AG10803 (cell line): Measurements from ENCODE around the gene MPO.

Experiments
- DNase-seq: peaks from one replicate; pipeline ENCODE4 v3.0.0; 2010; ENCODE audit warnings: low read depth
- H3K4me3 ChIP-seq: 2 replicates; pipeline ENCODE4 v1.5.1; 2011; ENCODE audit warnings: mild to moderate bottlenecking, low read length, control low read depth
- TF ChIP-seq, protein P1 (sequence below): conservative IDR thresholded peaks from 2 replicates; pipeline ENCODE4 v1.5.1; 2011; ENCODE audit warnings: mild to moderate bottlenecking, low read length, control low read depth, inconsistent platforms

MPO gene

DNA sequence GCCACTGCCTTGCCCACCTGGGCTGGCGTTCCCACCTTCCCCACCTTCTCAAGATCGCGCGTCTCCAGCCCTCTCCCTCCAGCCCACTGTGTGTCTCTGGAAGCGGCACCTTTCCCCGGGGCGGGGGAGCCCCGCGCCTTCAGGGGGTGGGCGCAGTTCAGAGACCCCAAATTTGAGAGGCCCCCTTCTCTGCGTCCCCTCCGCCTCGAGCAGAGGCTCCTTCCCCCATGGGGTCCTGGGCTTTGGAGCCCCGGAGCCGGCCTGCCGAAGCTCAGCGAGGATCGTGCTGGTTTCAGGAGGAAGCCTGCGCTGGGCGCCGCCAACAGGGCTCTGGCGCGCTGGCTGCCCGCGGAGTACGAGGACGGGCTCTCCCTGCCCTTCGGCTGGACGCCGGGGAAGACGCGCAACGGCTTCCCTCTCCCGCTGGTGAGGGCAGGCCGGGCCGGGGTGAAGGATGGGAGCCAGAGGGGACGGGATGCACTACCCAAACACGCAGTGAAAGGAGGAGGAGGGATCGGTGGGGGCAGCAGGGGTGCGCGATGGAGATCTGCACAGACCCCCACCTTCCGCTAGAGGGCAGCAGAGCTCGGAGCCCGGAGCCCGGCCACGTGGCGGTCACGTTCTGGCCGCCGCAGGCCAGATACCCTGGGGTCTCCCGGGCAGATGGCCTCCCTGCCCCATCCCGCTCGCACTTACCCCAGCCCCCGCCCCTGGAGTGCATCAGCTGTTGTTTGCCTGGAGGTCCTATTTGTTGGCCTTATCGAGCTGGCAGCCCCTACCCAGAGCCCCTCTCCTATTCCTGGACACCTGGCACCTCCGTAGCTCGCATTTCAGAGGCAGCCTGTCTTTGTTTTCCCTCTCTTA lies 31.2 kb downstream of the MPO start:
- TF ChIP-seq, protein P1, sequence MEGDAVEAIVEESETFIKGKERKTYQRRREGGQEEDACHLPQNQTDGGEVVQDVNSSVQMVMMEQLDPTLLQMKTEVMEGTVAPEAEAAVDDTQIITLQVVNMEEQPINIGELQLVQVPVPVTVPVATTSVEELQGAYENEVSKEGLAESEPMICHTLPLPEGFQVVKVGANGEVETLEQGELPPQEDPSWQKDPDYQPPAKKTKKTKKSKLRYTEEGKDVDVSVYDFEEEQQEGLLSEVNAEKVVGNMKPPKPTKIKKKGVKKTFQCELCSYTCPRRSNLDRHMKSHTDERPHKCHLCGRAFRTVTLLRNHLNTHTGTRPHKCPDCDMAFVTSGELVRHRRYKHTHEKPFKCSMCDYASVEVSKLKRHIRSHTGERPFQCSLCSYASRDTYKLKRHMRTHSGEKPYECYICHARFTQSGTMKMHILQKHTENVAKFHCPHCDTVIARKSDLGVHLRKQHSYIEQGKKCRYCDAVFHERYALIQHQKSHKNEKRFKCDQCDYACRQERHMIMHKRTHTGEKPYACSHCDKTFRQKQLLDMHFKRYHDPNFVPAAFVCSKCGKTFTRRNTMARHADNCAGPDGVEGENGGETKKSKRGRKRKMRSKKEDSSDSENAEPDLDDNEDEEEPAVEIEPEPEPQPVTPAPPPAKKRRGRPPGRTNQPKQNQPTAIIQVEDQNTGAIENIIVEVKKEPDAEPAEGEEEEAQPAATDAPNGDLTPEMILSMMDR: peak; percentile 79
- DNase-seq: peak; percentile 44
- peak overlapping the region; percentile 61 for H3K4me3 ChIP-seq

DNA sequence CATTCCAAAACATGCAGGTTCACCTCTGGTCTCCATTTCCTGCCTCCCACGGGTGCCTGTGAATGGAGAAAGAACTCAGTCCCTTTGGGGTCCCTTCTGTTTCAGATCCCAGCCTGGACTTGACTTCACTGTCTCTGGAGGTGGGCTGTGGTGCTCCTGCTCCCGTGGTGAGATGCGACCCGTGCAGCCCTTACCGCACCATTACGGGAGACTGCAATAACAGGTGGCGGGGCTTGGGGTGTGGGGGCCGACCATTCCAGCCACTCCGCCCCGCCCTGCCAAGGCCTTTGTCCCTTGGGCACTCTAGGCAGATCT lies 31.8 kb downstream of the MPO start:
- no peak for DNase-seq
- H3K4me3 ChIP-seq: peak overlapping the region; percentile 61
- TF ChIP-seq, protein P1: no peak

DNA sequence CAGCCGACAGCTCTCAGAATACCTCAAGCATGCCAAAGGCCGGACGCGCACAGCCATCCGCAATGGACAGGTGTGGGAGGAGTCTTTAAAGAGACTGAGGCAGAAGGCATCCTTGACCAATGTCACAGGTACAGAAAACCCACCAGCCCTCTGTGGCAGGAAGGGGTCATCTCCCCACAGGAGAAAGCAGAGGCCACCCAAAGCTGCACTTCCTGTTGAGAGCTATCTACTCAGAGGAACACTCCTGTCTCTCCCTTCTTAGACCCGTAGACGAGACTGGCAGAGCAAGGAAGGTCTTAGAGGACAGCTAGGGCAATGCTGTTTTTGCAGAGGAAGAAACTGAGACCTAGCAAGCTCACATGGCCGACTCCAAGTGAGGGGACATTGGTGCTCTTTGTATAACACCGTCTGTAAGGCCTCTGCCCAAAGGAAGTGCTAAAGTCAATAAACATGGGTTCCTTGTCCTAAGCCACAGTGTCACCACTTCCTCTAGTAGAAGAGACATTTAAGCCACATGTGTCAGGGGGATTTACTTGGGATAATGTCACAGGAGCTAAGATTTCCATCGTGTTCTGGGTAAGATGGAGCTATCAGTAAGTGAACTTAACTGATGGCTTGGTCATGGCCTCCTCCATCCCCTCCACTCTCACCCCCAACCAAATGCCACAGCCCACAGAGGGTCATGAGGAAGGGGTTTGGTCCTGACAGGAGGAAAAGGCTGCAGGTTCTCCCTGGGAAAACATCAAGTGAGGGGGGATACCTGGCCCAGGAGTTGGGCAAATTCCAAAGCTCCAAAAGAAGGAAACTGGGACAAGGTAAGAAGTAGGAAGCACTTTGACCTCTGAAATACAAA lies 33.0 kb downstream of the MPO start:
- no peak for DNase-seq
- TF ChIP-seq, protein P1: no peak
- no peak overlapping the region for H3K4me3 ChIP-seq

DNA sequence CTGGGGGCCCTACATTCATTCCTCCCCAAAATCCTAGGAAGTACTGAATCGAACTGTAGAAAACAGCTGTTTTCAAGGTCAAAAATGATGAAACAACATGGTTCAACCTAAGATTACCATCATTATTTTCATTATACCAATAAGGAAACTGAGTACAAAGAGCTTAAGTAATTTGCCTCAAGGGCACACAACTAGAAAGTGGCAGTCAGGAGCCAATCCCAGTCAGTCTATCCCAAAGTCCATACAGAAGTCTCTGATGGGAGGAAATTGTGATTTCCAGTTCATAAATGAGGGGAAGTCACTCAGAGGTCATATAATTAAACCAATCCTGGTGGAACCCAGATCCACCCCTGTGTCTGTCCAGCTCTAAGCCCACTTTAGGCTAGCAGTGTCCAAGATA lies 34.0 kb downstream of the MPO start:
- no peak for DNase-seq
- TF ChIP-seq, protein P1: no peak
- H3K4me3 ChIP-seq: no peak overlapping the region

DNA sequence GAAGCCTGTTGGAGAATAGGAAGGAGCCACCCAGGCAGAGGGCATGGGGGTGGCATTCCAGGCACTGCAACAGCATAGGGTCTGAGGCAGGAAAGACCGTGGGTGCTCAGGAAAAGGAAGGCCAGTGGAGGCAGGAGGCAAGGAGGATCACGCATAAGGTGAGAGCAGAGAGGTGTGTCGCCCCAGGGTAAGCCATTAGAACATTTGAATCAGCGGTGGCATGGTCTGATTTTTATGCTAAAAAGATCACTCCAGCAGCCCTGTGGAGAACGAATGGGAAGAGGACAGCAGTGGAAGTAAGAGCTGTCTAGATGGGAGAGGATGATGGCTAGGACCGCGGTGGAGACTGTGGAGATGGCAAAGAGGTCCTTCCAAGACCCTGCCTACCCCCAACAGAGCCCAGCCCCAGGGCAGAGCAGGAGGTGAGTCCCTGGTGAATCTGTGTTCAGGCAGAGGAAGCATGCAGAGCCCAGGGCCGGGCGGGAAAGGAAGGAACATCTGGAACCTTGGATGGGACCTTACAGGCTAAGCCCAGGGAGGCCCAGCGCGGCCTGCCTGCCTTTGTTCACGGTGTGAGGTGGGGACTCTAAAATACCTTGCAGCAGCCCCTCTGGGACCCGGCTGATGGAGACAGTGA lies 34.5 kb downstream of the MPO start:
- no peak overlapping the region for H3K4me3 ChIP-seq
- no peak for DNase-seq
- TF ChIP-seq, protein P1: no peak

DNA sequence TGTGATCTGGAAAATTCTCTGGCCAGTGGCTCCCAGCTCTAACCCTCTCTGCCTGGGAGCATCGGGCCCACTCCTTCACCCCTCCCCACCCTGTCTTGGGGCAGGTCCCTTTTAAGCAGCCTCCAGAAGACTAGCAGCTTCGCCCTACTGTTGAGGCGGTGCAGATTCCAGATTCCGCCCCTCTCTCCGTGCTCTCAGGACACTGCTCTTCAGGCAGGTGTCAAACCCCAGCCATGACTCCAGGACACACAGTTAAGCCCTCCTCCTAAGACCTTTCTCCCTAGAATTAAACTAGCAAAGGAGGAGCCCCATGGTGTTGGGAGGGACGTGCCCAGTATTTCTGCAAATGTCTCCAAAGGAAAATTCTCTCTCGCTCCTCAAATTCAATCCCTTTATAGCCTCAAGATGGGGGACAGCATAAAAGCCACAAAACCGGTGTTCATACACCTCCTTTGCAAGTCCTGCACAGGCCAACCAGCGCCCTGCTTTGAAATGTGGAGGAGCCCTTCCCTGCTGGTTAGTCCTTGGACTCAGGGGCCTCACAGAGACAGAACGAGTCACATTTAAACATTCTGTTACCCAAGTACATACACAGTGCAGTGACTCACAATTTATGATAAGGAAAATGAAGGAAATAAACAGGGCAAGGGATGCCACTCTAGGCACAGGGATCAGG lies 35.2 kb downstream of the MPO start:
- TF ChIP-seq, protein P1: no peak
- no peak overlapping the region for H3K4me3 ChIP-seq
- DNase-seq: no peak
